DOHH2 (cell line): ENCODE measurements around the gene RGS1.

Experiments used
- CTCF ChIP-seq: fragments of 200-600 bp; sonication (generic); IDR thresholded peaks from one replicate; pipeline ENCODE4 v1.5.1; 2014; ENCODE audit warnings: antibody characterized with exemption, mild to moderate bottlenecking, low read depth, low read length; ENCODE audit not compliant: poor library complexity, severe bottlenecking
- EZH2phosphoT487 ChIP-seq: fragments of 200-600 bp; sonication (generic); IDR thresholded peaks from 2 replicates; pipeline ENCODE4 v1.6.1; 2017; ENCODE audit warnings: borderline replicate concordance, mild to moderate bottlenecking, antibody characterized with exemption, low read length, moderate library complexity, mixed read lengths

GRCh38 chr1:192588546-192588945, 13.0 kb downstream of the RGS1 start:
- TF ChIP-seq CTCF (no peak), EZH2phosphoT487 (no peak)
